ENCODE results near the gene RPUSD3. TPM values are rescaled to one million over a fixed set of nuclear protein-coding genes. Genes with fewer than 3 reads are reported as not detected.

The RPUSD3 gene
- total RNA-seq, 1 donor from 2014 or later = 30.5 TPM

DNA sequence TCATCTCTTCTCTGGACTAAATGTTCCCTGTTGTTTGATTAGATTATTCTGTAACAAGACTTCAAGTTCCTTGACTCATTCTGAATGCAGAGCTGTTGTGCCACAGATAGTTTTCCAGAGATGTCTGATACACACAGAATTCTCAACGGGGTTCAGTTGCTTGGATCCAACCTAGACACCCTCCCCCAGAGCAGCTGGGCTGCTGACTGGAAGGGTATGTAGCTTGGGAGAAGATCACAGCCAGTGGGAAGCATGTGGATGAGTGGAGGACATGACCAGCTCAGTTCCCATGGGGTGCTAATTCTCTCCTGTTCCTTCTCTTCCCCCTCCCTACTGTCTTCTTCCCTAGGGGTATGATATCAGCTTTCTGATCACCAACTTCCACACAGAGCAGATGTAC is 40.3 kb downstream of the RPUSD3 start:
- DNase-seq (ENCODE audit: low spot score) = no peak
- H3K4me3 ChIP-seq = no peak overlapping the region
- no peak overlapping the region for H2AFZ ChIP-seq (replicated peaks)
- no peak overlapping the region for H3K4me2 ChIP-seq
- no peak overlapping the region for H3K4me3 Mint-ChIP-seq
- peaks cover 5% of the 10 kb centered on the region for H3K4me1 Mint-ChIP-seq
- no peaks in the 10 kb centered on the region for H3K9me3 ChIP-seq (ENCODE audit: low read depth)
- H4K20me1 ChIP-seq (ENCODE audit: low read depth) = no peaks in the 10 kb centered on the region
- peaks cover 18% of the 10 kb centered on the region for H3K4me1 ChIP-seq
- no peak overlapping the region for H3K27ac Mint-ChIP-seq
- H3K9me3 Mint-ChIP-seq = no peaks in the 10 kb centered on the region
- peaks cover 40% of the 10 kb centered on the region for H3F3A ChIP-seq (ENCODE audit: low read depth)
- H3K27me3 ChIP-seq = no peaks in the 10 kb centered on the region
- peaks cover 27% of the 10 kb centered on the region for H3K36me3 Mint-ChIP-seq
- TF ChIP-seq EZH2 (IDR thresholded peaks at IDR 0.05) (no peak), EZH2phosphoT487 (IDR thresholded peaks at IDR 0.05) (no peak), CTCF (IDR thresholded peaks at IDR 0.05) (no peak)
- no peak overlapping the region for H3K9ac ChIP-seq
- H3K27ac ChIP-seq = no peak overlapping the region
- H3K27me3 Mint-ChIP-seq (ENCODE audit: insufficient read depth, low read depth) = peaks cover 7% of the 10 kb centered on the region
- H3K36me3 ChIP-seq = peaks cover 7% of the 10 kb centered on the region
- no peaks in the 10 kb centered on the region for H3K79me2 ChIP-seq (ENCODE audit: low read depth)

GRCh38 chr3:9800529-9800928 is 43.3 kb downstream of the RPUSD3 start:
- Histone ChIP-seq H3K79me2 (ENCODE audit: low read depth) (peaks cover 20% of the 10 kb centered on the region), H3K4me2 (no peak overlapping the region), H3K9ac (no peak overlapping the region), H2AFZ (replicated peaks) (no peak overlapping the region), H3K9me3 (ENCODE audit: low read depth) (no peaks in the 10 kb centered on the region), H3K4me3 (no peak overlapping the region), H3K27ac (no peak overlapping the region), H3K27me3 (no peaks in the 10 kb centered on the region), H3F3A (ENCODE audit: low read depth) (peaks cover 16% of the 10 kb centered on the region), H3K4me1 (no peaks in the 10 kb centered on the region), H4K20me1 (ENCODE audit: low read depth) (no peaks in the 10 kb centered on the region), H3K36me3 (peaks cover 11% of the 10 kb centered on the region)
- no peak for DNase-seq (ENCODE audit: low spot score)
- Mint-ChIP-seq H3K4me1 (no peaks in the 10 kb centered on the region), H3K9me3 (no peaks in the 10 kb centered on the region), H3K27me3 (ENCODE audit: insufficient read depth, low read depth) (peaks cover 7% of the 10 kb centered on the region), H3K27ac (no peak overlapping the region), H3K4me3 (no peak overlapping the region), H3K36me3 (peaks cover 31% of the 10 kb centered on the region)
- no peak for TF ChIP-seq EZH2 (IDR thresholded peaks at IDR 0.05)
- no peak for TF ChIP-seq EZH2phosphoT487 (IDR thresholded peaks at IDR 0.05)
- peak; percentile 44 for TF ChIP-seq CTCF (IDR thresholded peaks at IDR 0.05)

GRCh38 chr3:9797196-9797945 is 46.4 kb downstream of the RPUSD3 start:
- H3K4me1 ChIP-seq = peaks cover 5% of the 10 kb centered on the region
- H3K79me2 ChIP-seq (ENCODE audit: low read depth) = peaks cover 46% of the 10 kb centered on the region
- Mint-ChIP-seq H3K9me3 (no peaks in the 10 kb centered on the region), H3K27ac (no peak overlapping the region), H3K27me3 (ENCODE audit: insufficient read depth, low read depth) (peaks cover 10% of the 10 kb centered on the region), H3K4me3 (no peak overlapping the region), H3K4me1 (peaks cover 14% of the 10 kb centered on the region), H3K36me3 (peaks cover 19% of the 10 kb centered on the region)
- H3K36me3 ChIP-seq = peaks cover 11% of the 10 kb centered on the region
- no peak for DNase-seq (ENCODE audit: low spot score)
- H3K9ac ChIP-seq = peak overlapping the region; percentile 35
- H3K4me3 ChIP-seq = no peak overlapping the region
- no peak overlapping the region for H3K4me2 ChIP-seq
- no peak for TF ChIP-seq CTCF (IDR thresholded peaks at IDR 0.05)
- no peak for TF ChIP-seq EZH2 (IDR thresholded peaks at IDR 0.05)
- no peak for TF ChIP-seq EZH2phosphoT487 (IDR thresholded peaks at IDR 0.05)
- no peaks in the 10 kb centered on the region for H3K27me3 ChIP-seq
- H2AFZ ChIP-seq (replicated peaks) = no peak overlapping the region
- H3K9me3 ChIP-seq (ENCODE audit: low read depth) = no peaks in the 10 kb centered on the region
- no peak overlapping the region for H3K27ac ChIP-seq
- H4K20me1 ChIP-seq (ENCODE audit: low read depth) = peaks cover 14% of the 10 kb centered on the region
- peaks cover 31% of the 10 kb centered on the region for H3F3A ChIP-seq (ENCODE audit: low read depth)
